MG63 (cell line): Measurements from ENCODE around the gene SPIRE2. TPM values are rescaled to one million over a fixed set of nuclear protein-coding genes. Genes with fewer than 3 reads are reported as not detected.
"Not testable (repeated sequence)": the region's sequence is repeated elsewhere in the genome, so short reads cannot be mapped to it uniquely, and the experiment has no call there.

Experiments used
- DNase-seq: peaks from one replicate; pipeline ENCODE4 v3.0.0-alpha.2; 2020
- H3K27me3 ChIP-seq: fragments of 250-450 bp; sonication (Bioruptor Pico); 2 replicates; pipeline ENCODE4 v1.5.1; 2020; ENCODE audit warnings: mild to moderate bottlenecking, moderate library complexity
- H3K36me3 ChIP-seq: fragments of 250-450 bp; sonication (Bioruptor Pico); 2 replicates; pipeline ENCODE4 v1.5.1; 2020; ENCODE audit warnings: mild to moderate bottlenecking, moderate library complexity
- H3K4me3 ChIP-seq: fragments of 250-450 bp; sonication (Bioruptor Pico); 2 replicates; pipeline ENCODE4 v1.5.1; 2020; ENCODE audit warnings: mild to moderate bottlenecking, moderate library complexity
- H3K9me3 ChIP-seq: fragments of 250-450 bp; sonication (Bioruptor Pico); 2 replicates; pipeline ENCODE4 v1.5.1; 2020; ENCODE audit warnings: mild to moderate bottlenecking, moderate library complexity
- total RNA-seq: library from RNA; depleted of rRNA; stranded (reverse); fragments of >200 nt; shearing (Covaris generic); gene quantifications from 2 replicates; pipeline ENCODE4 v1.2.3, GENCODE V29; 2014; ENCODE audit warnings: low replicate concordance

SPIRE2 gene
- total RNA-seq, 1 experiment from 2014 or later = 5.0 TPM

DNA sequence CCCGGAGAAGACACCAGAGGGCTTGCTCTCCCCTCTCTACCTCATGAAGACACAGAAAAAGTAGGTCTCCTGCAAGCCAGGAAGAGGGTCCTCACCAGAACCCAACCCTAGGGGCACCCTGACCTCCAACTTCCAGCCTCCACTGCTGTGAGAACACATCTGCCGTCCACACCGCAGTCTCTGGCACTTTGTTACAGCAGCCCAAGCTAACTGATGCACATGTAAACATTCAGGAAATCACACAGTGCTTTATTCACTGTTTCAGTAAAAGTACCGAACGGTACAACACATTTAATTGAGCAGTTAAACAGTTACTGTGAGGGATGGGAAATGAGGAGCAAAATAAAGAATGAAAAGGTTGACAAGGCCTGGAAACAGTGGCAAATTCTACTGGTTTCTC, 30.1 kb upstream of the SPIRE2 start:
- no peak for DNase-seq

DNA sequence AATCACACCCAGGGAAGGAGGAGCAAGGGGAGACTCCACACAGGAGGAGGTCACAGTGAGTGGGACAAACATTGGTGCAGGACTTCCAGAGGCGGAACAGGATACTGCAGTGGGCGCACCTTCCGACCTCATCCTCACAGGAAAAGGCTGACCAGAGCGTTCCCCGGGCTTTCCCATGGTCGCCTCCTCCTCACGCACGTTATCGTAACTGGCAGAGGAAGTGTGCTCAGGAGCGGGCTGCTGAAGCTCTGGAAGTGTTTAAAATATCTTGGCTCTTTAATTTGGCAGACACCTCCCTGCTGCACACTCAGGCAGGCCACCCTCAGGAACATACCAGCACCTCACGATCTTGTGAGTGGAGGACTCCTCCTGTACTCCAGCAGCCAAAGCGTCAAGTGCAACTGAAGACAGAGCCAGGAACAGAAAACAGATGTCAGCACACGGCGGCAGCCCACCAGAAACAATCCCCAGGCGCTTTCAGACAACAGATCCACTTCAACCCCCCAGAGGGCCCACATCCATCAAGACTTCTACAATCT, 29.4 kb upstream of the SPIRE2 start:
- no peak for DNase-seq
- H3K36me3 ChIP-seq = peaks cover 22% of the 10 kb centered on the region
- H3K9me3 ChIP-seq = no peaks in the 10 kb centered on the region
- no peak overlapping the region for H3K4me3 ChIP-seq
- no peaks in the 10 kb centered on the region for H3K27me3 ChIP-seq

More for the DNA sequence above, 30.1 kb upstream of the SPIRE2 start:
- no peaks in the 10 kb centered on the region for H3K9me3 ChIP-seq
- peaks cover 21% of the 10 kb centered on the region; the same call in 1 of the 2 replicates for H3K36me3 ChIP-seq
- no peaks in the 10 kb centered on the region for H3K27me3 ChIP-seq
- no peak overlapping the region for H3K4me3 ChIP-seq

DNA sequence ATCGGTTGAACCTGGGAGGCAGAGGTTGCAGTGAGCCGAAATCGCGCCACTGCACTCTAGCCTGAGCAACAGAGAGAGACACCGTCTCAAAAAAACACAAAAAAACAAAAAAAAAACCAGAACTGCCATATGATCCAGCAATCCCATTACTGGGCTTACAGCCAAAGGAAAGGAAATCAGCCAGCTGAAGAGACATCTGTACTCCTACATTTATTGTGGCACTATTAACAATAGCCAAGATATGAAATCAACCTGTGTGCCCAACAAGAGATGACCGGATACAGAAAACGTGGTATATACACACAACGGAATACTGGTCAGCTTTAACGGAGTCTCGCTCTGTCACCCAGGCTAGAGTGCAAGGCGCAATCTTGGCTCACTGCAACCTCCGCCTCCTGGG, 26.5 kb upstream of the SPIRE2 start:
- DNase-seq = no peak

DNA sequence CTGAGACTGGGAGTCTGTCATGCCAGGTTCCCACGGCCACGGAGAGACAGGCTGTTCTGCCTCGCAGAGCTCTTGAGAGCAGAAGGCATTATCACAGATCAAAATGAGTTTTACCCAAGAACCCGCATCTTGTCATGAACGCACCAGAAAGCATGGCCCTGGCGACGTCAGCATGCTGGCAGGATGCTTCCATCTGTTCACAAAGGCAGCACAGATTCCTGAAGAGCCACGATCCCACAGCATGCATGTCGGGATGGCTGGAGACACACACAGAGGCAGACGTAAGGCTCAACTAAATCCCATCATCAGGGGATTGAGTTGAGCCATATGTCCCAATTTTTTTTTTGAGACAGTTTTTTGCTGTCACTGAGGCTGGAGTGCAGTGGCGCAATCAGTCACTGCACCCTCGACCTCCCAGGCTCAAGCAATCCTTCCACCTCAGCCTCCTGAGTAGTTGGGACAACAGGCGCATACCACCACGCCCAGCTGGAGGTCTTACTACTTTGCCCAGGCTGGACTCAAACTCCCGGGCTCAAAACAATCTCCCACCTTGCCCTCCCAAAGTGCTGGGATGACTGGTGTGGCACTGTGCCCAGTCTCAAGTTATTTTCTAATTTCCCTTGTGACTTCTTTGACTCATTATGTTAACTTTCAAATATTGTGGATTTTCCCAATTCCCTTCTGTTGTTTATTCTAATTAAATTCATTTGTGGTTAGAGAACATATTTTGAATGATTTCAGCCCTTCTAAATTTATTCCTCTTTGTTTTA, 23.0 kb upstream of the SPIRE2 start:
- no peak overlapping the region for H3K4me3 ChIP-seq
- H3K9me3 ChIP-seq = no peaks in the 10 kb centered on the region
- no peaks in the 10 kb centered on the region for H3K27me3 ChIP-seq
- H3K36me3 ChIP-seq = peaks cover 17% of the 10 kb centered on the region
- peak; percentile 3 for DNase-seq

More for the DNA sequence above, 26.5 kb upstream of the SPIRE2 start:
- peaks cover 19% of the 10 kb centered on the region for H3K36me3 ChIP-seq
- H3K27me3 ChIP-seq = no peaks in the 10 kb centered on the region
- H3K4me3 ChIP-seq = no peak overlapping the region
- H3K9me3 ChIP-seq = no peaks in the 10 kb centered on the region

DNA sequence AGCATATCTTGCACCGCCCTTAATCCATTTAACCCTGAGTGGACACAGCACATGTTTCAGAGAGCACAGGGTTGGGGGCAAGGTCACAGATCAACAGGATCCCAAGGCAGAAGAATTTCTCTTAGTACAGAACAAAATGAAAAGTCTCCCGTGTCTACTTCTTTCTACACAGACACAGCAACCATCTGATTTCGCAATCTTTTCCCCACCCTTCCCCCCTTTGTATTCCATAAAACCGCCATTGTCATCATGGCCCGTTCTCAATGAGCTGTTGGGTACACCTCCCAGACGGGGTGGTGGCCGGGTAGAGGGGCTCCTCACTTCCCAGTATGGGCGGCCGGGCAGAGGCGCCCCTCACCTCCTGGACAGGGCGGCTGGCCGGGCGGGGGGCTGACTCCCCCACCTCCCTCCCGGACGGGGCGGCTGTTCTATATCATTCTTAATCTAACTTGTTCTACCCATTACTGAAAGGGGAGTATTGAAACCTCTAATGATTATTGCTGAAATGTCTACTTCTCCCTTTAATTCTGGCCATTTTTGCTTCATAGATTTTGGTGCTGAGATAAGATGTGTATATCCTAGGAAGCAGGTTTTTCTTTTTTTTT, 21.6 kb upstream of the SPIRE2 start:
- H3K27me3 ChIP-seq, H3K4me3 ChIP-seq, H3K9me3 ChIP-seq, DNase-seq: not testable (repeated sequence)
- peaks cover 17% of the 10 kb centered on the region for H3K36me3 ChIP-seq

DNA sequence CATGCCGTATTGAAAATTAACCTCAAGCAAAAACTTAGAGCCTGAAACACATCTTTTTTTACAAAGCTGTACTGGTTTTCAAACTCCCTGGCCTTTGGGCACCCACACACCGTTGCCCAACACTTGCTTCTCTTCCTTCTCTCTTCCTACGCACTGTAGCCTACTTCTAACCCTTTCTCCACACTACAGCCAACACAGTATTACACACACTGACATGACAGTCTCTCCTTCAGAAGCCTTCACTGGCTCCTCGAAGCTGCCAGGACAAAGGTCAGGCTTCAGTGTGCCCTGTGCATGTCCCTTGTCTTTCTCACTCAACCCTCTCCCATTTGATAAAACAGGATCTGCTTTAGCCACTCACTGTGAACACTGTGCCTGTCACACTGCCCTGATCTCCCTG, 19.8 kb upstream of the SPIRE2 start:
- no peaks in the 10 kb centered on the region for H3K27me3 ChIP-seq
- no peak overlapping the region for H3K4me3 ChIP-seq
- H3K36me3 ChIP-seq = peaks cover 12% of the 10 kb centered on the region
- H3K9me3 ChIP-seq = no peaks in the 10 kb centered on the region
- DNase-seq = no peak

DNA sequence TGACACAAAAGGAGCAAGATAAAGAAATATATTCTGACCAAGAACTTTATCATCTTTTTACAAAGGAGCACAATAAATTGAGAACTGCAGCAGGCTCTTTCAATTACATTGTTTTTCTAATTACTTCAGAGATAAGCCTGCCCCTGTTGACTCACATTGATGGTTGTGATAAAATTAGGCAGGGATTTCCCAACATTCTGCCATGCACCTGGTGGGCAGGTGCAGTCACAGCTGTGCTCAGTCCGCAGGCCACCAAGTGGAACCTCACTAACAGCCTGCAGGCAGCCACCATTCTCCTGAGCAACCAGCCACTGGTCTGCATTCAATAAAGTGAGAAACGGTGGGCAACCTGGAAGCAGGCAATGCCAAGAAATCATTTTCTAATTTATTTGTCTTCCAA, 17.0 kb upstream of the SPIRE2 start:
- H3K9me3 ChIP-seq = no peaks in the 10 kb centered on the region
- peaks cover 13% of the 10 kb centered on the region for H3K36me3 ChIP-seq
- no peaks in the 10 kb centered on the region for H3K27me3 ChIP-seq
- no peak overlapping the region for H3K4me3 ChIP-seq
- no peak for DNase-seq

DNA sequence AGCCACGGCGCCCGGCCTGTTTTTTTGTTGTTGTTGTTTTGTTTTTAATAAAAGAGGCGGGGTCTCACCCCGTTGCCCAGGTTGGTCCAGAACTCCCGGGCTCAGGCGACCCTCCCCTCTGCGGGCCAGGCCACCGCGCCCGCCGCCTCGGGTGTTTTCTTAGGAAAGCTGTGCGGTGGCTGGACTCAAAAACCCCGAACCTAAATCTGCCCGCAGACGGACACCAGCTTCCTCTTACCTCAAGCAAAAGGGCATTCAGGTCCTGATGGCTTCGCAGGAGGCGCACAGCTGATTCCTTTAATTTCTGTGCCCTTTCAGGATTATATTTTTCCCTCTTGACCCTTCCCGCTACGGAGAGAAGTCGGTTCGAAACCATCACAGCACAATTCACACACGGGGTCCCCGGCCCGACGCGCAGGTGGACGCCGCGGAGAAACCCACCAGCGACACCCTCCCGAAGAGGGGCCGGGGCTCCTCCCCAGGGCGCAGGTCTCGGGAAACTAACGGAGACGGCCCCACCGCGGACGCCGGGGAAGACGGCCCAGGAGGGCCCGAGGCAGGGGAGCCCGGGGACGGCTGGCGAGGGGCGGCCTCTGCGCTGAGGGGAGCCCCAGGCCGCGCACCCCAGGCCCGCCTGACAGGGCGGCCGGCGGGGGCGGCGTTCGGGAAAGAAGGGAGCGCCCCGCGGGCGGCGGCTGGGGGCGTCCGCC, 12.5 kb upstream of the SPIRE2 start:
- Histone ChIP-seq H3K27me3 (no peaks in the 10 kb centered on the region), H3K9me3 (no peaks in the 10 kb centered on the region), H3K4me3 (peak overlapping the region; percentile 67), H3K36me3 (peaks cover 4% of the 10 kb centered on the region)
- DNase-seq = no peak

DNA sequence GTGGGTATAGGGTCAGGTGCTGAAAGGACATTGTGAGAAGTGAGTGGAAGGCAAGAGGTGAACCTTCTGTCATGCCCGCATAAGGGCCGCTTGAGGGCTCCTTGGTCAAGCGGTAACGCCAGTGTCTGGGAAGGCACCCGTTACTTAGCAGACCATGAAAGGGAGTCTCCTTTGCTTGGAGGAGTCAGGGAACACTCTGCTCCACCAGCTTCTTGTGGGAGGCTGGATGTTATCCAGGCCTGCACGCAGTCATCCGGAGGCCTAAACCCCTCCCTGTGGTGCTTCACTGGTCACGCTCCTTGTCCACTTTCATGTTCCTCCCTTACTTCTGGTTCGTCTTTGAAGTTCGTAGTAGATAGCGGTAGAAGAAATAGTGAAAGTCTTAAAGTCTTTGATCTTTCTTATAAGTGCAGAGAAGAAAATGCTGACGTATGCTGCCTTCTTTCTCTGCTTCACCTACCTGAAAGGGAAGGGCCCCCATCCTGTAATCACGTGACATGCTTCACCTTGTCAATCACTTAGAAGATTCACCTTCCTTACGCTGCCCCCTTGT, 9.3 kb upstream of the SPIRE2 start:
- DNase-seq, H3K9me3 ChIP-seq, H3K4me3 ChIP-seq, H3K27me3 ChIP-seq, H3K36me3 ChIP-seq: not testable (repeated sequence)

DNA sequence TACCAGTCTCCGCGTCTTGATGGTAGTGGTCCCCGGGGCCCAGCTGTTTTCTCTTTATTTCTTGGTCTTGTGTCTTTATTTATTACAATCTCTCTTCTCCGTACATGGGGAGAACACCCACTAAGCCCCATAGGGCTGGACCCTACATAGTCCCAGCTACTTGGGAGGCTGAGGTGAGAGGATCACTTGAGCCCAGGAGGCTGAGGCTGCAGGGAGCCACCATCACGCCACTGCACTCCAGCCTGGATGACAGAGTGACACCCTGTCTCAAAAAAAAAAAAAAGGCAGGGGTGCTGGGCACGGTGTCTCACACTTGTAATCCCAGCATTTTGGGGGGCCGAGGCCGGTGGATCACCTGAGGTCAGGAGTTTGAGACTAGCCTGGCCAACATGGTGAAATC, 8.8 kb upstream of the SPIRE2 start:
- not testable (repeated sequence) for H3K4me3 ChIP-seq, H3K27me3 ChIP-seq, H3K9me3 ChIP-seq, H3K36me3 ChIP-seq, DNase-seq

DNA sequence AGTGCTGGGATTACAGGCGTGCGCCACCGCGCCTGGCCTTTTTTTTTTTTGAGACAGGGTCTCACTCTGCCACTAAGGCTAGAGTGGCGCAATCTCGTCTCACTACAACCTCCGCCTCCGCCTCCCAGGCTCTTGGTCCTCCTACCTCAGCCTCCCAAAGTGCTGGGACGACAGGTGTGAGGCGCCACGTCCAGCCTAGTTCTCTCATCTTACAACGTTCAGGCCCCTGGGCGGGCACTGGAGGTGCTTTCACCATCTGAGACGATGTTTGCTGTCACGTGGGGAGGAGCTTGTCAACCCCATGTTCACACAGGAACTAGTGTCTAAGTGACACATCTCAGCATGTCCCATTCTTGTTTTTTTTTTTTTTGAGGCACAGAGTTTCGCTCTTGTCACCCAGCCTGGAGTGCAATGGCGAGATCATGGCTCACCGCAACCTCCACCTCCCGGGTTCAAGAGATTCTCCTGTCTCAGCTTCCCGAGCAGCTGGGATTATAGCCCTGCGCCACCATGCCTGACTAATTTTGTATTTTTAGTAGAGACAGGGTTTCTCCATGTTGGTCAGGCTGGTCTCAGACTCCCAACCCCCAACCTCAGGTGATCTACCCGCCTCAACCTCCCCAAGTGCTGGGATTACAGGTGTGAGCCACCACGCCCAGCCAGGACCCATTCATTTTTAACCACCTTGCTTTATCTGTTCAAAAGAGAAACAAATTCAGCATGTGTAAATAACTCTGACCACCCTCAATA, 6.7 kb upstream of the SPIRE2 start:
- no peaks in the 10 kb centered on the region for H3K9me3 ChIP-seq
- DNase-seq = no peak
- H3K4me3 ChIP-seq = no peak overlapping the region
- no peaks in the 10 kb centered on the region for H3K36me3 ChIP-seq
- H3K27me3 ChIP-seq = no peaks in the 10 kb centered on the region

DNA sequence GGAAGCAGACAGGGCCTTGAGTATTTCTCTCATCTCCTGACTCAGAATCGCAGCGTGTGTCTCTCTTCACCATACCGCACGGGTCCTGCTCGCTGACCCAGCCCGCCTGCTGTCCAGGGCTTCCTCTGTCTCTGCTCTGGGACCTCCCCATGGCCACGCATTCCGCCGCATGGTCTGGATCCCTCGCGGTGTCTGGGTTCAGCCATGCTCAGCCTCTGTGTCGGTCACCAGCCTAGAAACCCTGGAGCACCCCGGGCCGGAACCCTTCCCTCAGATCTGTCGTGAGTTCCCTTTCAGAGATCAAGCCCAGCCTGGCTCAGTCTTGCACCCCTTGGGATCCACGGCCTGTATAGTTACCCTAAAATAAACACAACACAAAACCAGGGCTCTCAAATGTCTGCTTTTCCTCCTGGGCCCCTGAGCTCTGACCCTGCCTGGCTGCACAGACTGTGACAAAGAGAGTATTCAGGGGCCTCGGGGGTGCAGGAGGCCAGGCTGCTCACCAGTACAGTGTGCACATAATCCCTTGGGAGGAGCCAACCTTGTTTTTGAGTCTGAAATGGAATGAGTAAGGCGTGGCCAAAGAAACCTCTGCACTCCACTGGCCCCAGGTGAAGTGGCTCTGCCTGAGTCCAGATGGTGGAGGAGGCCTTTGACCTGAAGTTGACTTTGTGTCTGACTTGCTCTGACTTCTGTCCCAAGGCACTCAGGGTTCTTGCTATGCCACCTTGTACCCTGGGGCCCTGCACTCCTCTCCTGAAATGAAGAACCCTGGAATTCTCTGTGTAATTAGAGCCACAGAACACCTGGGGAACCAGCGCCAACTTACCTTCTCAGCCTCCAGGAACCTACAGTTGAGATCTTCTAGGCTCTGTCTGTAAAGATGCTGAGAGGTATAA, 5.8 kb upstream of the SPIRE2 start:
- Histone ChIP-seq H3K36me3 (no peaks in the 10 kb centered on the region), H3K27me3 (no peaks in the 10 kb centered on the region), H3K9me3 (no peaks in the 10 kb centered on the region), H3K4me3 (no peak overlapping the region)
- DNase-seq = no peak

DNA sequence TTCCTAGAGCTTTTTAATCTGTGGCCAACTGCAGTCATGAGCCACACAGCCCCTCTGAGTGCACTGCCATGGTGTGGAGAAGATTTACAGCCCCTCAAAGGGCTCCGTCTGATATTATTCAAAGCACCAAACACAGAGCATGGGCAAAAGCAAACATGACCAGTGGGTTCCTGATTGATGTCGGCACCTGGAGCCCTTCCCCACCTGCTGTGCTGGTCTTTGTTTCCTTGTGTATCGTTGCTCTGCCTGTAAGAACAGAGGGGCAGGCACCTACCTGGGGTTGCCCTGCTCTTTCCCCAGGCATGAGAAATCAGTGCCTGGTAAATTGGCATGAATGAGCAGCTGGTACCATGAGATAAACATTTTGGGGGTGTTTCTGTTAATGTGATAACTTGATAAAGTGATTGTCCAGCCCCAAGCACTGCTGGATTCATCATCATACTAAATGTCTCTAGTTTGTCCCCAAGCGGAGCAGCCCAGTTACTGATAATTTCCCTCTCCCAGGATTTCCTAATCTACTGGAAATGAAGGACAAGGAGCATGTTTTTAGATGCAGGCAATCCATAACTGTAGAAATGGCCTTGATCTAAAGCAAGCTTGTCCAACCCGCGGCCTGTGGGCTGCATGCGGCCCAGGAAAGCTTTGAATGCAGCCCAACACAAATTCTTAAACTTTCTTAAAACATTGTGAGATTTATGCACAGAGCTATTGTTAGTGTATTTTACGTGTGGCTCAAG, 5.0 kb upstream of the SPIRE2 start:
- Histone ChIP-seq H3K27me3 (no peaks in the 10 kb centered on the region), H3K4me3 (no peak overlapping the region), H3K9me3 (no peaks in the 10 kb centered on the region), H3K36me3 (no peaks in the 10 kb centered on the region)
- no peak for DNase-seq

DNA sequence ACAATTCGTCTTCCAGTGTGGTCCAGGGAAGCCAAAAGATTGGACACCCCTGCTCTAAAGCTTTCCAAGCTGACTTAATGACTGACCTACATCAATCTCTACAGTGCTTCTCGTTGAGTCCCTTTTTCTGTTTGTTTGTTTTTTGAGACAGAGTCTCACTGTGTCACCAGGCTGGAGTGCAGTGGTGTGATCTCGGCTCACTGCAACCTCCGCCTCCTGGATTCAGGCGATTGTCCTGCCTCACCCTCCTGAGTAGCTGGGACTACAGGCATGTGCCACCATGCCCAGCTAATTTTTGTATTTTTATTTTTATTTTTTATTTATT, 4.5 kb upstream of the SPIRE2 start:
- H3K4me3 ChIP-seq, H3K9me3 ChIP-seq, DNase-seq, H3K27me3 ChIP-seq, H3K36me3 ChIP-seq: not testable (repeated sequence)
